HG03571 (cell line): ENCODE results near the gene CSAD.
A peak's percentile ranks its signal among the peaks of the same experiment; 100 is the strongest.

Experiments used
- ATAC-seq: cut with Tn5 transposase; IDR thresholded peaks from one replicate; pipeline ENCODE4 v1.9.1; 2021; ENCODE audit not compliant: unreplicated experiment

CSAD gene, protein sequence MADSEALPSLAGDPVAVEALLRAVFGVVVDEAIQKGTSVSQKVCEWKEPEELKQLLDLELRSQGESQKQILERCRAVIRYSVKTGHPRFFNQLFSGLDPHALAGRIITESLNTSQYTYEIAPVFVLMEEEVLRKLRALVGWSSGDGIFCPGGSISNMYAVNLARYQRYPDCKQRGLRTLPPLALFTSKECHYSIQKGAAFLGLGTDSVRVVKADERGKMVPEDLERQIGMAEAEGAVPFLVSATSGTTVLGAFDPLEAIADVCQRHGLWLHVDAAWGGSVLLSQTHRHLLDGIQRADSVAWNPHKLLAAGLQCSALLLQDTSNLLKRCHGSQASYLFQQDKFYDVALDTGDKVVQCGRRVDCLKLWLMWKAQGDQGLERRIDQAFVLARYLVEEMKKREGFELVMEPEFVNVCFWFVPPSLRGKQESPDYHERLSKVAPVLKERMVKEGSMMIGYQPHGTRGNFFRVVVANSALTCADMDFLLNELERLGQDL

DNA sequence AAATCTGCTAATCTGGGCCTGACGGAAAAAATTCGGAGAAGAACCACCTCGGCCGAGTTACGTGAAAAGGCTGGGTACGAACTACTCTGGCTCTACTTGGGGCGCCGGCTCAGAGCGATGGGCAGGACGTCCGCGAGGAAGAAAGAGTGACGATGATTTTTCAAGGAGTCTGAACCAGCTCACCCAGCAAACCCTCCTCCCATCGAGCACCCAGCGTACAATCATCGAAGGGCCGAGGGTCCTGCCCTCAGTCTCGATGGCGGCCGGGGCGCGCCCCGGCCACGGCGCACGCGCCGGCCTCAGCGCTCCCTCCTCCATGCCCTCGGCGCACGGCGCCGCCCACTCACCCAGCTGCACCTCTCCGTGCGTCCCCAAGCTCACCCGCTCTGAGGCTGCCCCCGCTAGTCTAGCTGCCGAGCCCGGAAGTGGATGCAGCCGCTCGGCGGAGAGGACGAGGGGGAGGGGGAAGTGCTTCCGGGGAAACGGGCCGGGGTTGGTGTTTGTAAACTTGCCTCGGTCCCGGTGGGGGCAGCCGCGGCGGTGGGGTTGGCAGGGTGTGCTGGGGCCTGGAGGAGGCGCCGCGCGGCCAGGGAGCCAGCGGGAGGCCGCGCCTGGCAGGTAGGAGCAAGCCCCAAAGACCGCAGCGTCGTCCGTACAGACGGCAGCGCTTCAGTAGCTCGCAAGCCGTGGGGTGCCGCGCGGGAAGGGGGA is at the start of gene CSAD, which contains the start of gene ZNF740:
Gene CSAD (minus strand): TSS at position 706 of the 711 bp plus-strand sequence. CDS start 7,455 bp downstream, outside the sequence.
Gene ZNF740 (plus strand): TSS at position 503 of the 711 bp plus-strand sequence. CDS start 1,262 bp downstream, outside the sequence.
- ATAC-seq: peak; percentile 89

DNA sequence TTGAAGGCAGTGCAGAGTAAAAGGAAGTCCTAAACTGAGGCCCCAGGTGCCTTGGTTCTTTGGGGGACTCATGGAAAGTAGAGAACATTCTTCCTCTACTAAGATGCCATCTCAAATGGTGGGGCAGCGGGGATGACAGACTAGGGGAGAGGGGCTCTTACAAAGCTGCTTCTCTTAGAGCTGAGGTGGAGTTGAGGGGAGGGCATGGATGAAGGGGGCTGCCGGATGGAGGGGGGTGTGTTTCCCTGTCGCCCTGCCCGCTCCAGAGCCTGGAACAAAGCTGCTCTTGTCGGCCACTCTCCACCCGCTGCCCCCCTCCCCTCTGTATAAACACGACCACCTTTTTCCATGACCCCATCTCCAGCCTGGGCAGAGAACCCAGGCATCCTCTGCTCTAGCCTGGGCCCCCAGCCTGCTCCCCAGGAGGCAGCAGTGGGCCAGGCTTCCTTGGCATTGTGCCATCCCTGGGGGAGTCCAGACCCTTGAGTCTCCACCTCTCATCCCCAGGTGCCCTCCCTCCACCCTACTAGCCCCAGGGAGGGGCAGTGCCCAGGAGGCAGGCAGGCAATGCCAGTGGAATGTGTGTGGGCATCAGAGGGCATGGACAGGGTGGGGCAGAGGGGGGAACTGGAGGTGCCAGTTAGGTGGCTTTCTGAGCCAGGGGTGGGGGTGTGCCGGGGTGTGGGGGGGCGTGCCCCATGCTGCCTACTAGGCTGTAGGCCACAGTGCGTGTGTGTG is 49.6 kb upstream of the CSAD start:
- no peak for ATAC-seq

DNA sequence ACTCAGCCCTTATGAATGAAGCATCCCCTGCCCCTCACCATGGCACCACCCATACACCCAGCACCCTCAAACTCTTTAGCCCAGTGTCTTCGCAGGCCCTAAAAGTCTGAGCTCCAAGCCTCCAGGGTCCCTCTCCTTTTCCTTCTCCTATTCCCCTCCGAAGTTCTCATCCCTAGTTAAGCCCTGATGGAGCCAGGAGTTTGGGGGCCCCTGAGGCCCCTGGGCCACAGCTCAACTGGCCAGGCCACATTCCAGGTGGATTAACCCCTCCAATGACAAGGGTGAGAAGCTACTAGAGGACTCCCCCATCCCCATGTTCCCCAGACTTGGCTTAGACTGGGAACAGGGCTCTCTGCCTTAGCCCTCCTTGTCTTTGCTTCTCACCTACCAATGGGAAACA is 48.7 kb upstream of the CSAD start:
- ATAC-seq: no peak

DNA sequence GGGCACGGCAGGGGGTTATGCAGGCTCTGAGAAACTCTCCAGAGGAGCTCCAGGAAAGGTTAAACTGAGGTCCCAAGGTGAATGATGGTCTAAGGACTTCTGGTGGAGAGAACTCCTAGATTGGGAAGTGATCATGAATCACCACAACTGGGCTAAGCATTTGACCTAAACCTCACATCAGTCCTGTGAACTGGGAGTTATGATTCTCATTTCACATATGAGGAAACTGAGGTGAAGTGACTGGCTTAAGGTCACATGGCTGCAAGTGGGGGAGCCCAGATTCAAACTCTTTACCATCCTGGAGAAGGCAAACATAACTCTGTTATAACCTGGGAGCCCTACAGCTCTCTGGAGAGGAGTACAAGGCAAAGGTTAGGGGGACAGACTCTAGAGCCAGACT is 47.1 kb upstream of the CSAD start:
- no peak for ATAC-seq

DNA sequence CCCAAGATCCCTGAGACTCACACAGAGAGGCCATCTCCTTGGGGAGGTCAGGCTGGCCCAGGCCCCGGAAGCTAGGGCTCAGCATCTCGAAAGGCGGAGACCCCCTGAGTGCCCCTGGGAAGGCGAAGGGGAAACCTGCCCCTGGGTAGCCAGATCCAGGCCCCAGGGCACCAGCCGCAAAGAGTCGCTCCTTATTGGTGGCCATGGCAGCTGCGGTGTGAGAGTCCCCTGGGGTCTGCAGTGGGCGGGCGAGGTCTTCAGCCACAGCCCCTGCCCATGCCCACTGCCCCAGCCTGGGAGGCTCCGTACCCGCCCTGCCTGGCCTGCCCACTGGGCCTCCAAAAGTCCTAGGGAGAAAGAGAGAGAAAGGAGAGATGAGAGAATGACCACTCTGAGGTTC is 46.6 kb upstream of the CSAD start:
- no peak for ATAC-seq

DNA sequence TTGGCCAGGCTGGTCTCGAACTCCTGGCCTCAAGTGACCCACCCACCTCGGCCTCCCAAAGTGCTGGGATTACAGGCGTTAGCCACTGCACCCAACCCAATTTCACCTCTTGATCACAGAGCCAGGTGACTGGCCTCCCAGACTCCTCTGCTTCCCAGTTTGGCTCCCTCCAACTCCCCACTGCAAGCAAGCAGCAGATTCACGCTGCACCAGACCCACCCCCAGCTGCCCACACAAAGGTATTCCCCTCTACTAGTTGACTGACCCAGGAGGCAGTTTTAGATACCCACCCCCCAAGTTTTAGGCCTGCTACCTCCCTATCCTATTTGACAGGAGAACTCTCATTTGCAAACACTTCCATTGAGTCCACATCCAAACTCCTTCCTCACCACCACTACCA is 46.1 kb upstream of the CSAD start:
- ATAC-seq: no peak

DNA sequence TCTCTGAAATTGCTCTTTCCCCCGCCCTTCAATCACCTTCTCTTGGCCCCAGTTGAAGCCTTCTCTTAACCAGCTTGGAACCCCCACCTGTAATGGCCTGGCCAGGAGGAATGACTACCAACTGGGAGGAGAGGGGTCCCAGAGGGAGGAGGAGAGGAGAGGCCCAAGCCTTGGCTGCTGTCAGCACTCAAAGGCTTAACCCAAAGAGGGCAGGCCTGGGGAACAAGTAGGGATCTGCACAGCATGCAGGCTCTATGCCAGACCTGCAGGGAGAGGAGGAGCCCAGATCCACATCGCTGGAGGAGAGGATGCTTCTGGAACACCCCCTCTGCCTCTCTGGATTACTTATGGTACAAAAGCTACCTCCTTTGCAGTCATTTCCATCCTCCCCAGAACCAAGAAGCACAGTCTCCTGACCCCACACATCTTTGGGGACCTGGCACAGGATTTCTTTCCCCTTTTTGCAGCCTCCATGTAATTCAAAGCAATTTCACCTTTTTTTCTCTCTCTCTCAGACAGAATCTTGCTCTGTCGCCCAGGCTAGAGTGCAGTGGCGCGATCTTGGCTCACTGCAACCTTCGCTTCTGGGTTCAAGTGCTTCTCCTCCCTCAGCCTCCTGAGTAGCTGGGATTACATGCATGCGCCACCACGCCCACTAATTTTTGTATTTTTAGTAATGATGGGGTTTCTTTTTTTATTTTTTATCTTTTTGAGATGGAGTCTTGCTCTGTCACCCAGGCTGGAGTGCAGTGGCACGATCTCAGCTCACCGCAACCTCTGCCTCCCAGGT is 45.1 kb upstream of the CSAD start:
- ATAC-seq: no peak

DNA sequence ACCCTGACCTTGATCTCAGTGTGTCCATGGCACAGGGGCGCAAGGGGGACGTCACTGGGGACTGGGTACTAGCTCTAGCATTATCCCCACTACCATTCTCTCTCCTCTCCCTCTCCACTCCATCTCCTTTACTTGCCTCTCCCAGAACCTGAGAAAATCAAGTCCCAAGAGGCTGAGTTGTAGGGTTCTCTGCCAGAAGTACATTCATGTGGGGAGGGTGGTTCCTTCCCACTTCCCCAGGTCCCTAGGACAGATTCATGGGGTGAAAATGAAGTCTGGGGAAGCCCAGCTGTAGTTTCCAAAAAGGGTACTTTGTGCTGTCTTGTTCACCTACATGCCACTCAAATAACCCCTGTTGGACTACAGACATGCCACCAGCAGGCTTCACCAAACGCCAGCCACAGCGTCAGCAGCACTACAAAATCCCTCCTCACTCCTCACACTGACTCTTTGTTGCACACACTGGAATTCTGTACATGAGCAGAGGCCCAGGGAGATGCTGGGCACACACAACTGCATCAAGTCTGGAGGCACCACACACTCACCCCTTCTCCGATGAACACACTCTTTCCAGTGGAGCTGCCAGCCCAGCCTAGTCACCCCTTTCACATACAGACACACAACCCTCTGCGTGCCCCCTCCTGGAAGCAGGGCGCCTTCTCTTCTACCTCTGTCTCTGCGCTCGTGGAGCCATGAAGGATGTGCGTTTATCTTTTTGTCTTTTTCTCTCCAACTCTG is 44.3 kb upstream of the CSAD start:
- no peak for ATAC-seq

DNA sequence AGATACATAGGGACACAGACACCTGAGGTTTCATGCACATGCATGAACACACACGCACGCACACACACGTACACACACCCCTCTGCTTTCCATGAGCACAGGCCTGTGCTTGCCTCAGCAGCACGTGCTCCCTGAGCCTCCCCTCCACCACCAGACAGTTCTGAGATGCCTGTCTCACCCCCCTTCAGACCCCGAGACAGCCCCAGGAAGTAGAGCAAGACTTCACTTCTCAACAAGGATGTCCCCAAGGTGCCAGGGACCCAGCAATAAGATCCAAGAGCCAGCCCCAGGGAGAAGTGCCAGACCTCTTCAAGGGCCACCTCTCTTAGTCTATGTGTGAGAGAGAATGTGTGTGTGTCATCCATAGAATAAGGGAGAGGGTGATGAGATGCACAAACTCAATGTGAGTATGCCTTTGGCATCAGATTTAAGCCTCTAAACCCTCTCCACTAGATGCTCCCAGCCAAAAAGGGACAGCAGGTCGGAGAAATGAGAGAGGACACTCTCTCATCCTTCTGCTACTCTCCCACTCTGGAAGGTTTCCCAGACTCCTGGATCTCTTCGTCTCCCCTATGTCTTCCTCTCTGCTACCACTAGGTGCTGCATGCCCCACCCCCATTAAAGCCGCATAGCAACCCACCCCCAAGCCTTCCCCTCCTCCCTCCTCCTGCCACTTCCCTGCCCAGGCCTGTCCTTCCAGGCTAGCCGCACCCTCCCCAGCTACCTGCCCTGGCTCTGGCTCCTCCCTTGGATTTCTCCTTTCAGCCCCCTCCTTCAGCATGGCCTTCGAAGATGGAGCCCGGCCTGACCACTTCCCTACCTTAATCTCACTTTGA is 43.6 kb upstream of the CSAD start:
- ATAC-seq: no peak

DNA sequence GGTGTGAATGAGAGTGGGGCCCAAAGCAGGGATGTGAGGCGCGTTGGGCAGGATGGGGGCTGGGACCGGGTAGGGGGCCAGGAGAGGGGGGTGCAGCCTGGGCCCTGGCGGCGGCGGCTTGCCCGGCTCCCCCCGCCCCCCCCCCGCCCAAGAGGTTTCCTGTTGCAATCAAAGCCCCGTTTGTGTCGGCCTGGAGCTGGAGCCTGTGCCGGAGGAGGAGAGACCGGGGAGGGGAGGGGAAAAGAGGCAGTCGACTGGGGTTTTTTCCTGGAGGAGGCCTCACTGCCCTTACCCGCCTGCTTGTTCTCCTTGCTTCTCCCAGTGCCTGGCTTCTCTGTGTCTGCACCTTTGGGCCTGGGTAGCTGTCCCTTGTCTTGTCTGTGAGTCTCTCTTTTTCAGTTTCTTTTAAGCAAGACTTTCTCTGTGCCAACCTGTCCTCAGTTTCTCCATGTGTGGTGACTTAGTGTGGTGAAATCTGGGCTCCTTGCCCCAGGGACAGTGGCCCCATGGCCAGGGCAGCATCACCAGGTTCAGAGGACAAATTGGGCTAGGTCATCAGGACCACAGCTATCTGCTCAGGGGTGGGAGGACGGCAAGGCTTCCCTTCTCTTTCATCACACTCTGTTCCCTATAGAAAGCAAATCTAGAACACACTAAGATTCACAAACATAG is 42.8 kb upstream of the CSAD start:
- no peak for ATAC-seq

DNA sequence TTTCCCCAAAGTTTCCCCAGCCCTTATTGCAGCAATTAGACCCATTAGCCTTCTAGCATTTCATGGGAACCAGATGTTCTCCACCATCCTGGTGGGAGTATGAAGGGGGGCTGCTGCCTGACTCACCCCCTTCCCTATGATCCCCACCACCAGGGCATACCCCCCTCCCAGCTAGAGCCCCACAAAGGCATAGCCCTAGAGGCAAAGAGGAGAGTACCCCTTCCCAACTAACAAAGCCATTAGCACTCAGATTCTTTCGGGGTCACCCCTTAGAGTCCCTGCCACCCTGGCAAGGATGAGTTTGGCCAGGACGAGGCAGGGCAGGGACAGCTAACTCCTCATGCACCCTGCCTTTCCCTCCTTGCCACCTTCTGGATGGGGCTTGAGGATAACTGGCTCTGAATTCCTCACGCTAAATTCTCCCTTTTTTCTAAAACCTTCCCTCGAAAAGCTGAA is 42.1 kb upstream of the CSAD start:
- no peak for ATAC-seq

DNA sequence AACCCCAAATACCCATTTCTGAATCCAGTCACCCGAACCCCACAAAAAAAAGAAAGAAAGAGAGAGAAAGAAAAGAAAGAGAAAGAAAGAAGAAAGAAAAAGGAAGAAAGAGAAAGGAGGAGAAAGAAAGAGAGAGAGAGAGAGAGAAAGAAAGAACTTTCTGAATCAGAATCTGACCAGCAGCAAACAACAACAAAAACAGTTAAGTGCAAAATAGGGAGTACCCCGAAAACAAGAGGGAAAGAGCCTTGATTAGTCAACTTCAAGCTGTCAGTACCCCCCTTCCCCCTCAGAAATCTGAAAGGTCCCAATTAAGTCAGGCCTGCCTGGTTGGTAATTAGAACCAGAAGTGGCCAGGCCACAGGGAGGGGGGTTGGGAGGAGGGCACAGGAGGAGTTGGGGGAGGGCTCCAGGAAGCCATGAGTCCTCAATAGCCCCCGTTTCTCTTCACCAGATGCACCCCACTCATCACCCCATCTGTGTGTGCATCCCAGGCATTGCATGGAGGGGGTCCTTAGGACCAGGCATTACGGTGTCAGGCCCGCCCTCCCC is 41.5 kb upstream of the CSAD start:
- no peak for ATAC-seq

DNA sequence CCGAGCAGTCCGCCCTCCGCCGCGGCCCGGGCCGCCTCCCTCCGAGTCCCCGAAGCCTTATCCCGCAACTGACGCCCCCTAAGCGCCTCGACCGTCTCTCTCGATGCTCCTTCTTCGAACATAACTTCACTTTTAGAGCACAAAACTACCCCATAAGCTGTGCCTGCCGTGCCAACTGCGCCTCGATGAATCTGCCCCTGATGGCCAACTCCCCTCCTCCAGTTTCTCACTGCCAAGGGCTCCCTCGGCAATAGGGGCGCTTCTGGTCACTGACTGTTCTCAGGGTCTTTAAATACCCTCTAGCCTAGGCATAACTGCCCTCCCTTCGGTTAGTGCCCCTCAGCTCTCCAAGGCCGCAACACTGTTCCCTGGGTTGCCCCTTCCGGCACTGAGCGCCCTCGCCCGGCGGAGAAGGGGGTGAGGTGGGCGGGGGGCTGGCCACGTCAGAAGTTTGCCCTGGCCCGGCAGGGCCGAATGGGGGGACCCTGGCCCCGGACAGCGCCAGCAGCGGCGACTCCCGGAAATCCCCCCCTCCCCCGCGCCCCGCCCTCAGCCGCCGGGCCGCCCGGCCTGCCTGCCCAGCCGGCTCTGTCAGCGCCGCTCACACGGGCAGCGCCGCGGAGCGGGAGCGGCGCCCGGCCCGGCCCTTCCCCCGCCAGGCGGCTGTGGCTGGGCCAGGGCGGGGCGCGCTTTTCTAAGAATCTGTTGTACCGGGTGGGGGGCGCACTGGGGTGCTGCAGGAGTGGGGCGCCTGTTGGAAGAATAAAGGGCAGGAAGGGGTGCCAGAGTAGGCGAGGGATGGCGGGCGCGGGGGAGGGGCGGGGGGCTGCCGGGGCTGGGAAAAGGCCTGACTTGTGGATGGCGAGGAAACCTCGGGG is 40.7 kb upstream of the CSAD start:
- ATAC-seq: peak; percentile 30

DNA sequence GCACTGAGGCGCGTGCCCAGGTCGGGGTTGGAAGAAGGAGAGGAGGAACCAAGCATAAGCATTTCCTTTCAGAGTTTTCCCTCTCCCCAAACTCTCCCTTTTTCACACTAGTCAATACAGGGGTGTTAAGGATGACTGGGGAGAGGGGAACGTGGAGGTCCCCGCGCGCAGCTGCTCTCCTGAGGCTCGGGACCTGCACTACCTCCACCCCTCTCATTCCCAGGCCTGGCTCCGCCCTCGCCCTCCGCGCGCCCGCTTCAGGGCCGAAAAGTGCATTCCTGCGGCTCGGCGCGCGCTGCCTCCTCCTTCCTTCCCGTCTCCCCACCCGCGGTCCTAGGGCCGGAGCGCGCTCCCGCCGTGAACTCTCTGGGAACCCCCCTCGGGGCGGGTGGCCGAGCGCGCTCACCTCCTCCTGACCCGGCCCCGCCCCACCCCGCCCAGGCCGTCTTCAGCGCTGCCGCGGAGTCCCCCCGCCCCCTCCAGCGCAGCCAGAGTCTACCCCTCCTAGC is 40.0 kb upstream of the CSAD start:
- peak; percentile 56 for ATAC-seq

DNA sequence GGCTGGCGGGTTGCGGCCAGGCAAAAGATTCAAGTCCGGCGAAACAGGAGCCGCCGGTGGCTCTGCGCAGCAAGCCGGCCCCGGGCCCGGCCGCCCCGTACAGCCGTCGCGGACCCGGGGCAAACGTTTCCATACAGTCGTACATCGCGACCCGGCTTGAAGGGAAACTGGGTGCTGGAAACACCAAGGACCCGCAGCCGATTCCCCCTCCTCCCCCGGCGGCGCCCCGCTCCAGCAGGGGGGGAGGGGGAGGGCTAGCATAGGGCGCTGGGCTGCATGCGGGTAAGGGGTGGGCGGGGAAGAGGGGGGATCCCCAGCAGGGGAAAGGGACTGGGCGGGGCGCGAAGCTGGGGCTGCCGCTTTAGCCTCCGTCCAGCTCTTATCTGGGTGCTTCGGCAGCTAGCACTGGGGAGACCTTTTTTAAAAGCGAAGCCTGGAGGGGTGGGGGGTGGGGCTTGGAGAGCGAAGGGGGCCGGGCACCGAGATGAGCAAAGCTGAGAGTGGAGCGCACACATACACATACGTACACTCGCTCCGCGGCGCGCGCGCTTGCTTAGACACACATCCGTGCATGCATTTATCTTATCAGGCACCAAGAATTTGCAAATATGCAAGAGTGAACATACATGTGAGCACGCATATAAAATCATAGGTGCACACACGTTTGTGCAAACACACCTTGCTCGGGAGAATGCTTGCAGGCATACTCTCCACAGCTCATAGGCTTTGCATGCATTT is 39.4 kb upstream of the CSAD start:
- no peak for ATAC-seq

DNA sequence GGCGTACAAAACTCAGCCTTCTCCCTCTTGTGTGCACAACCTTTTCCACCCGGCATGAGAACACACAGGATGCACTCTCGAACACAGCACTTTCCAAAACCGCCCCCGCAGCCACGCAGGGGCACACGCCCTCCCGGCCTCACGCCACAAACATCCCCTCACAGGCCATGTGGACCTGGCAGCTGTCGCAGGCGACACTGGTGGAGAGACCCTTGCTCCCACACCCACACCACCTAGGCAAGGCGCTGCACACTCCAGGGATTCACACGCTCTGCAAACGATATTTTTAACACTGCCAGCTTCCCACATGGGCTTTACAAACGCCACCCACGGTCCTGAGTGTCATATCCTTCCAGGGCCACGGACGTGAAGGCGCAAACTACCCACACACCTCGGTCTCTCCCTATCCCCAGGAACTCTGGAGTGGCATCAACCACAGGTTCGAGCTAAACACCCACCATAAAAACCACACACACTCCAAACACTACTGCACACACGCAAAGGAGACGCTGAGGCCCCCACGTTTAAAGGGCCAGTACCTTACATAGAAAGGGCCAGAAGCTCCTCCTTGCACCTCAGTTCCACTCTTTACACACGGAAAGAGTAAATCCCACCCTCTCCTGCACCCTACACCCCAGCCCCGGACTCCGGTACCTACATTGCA is 38.7 kb upstream of the CSAD start:
- ATAC-seq: no peak
